Suprapubic skin (tissue), 4 donors: ENCODE measurements around the gene NPLOC4.

Source experiments
- CTCF ChIP-seq, 2 donors: fragments of 200-600 bp in 1 of 2; fragments of 450-650 bp in 1 of 2; sonication (generic) in 1 of 2; IDR thresholded peaks; one replicate each; pipeline ENCODE4 v1.5.1; 2016 to 2019; ENCODE audit warnings: antibody characterized with exemption in 2 of 2, mild to moderate bottlenecking in 1 of 2, moderate library complexity in 1 of 2
- EP300 ChIP-seq: sonication (generic); formaldehyde crosslinking; IDR thresholded peaks from one replicate; pipeline ENCODE4 v1.6.1; 2017; ENCODE audit warnings: antibody characterized with exemption
- POLR2A ChIP-seq, 2 donors: fragments of 450-650 bp; IDR thresholded peaks; one replicate each; pipeline ENCODE4 v1.6.1; 2017; ENCODE audit warnings: antibody characterized with exemption in 2 of 2, mild to moderate bottlenecking in 2 of 2, moderate library complexity in 2 of 2
- POLR2AphosphoS5 ChIP-seq, 3 donors: sonication (generic); formaldehyde crosslinking; IDR thresholded peaks; one replicate each; pipeline ENCODE4 v1.6.1; 2017; ENCODE audit warnings: antibody characterized with exemption in 3 of 3

GRCh38 chr17:81673561-81674258 is 36.8 kb upstream of the NPLOC4 start:
- TF ChIP-seq CTCF (IDR thresholded peaks at IDR 0.05) (no peak), POLR2A (IDR thresholded peaks at IDR 0.05) (no peak), POLR2AphosphoS5 (IDR thresholded peaks at IDR 0.05) (no peak), EP300 (no peak)
